HG03432 (cell line): Measurements from ENCODE around the gene MCOLN1.
A peak's percentile ranks its signal among the peaks of the same experiment; 100 is the strongest.

Experiments
- ATAC-seq: cut with Tn5 transposase; IDR thresholded peaks from one replicate; pipeline ENCODE4 v1.9.1; 2021; ENCODE audit warnings: mild to moderate bottlenecking, moderate library complexity; ENCODE audit not compliant: unreplicated experiment

Gene MCOLN1

DNA sequence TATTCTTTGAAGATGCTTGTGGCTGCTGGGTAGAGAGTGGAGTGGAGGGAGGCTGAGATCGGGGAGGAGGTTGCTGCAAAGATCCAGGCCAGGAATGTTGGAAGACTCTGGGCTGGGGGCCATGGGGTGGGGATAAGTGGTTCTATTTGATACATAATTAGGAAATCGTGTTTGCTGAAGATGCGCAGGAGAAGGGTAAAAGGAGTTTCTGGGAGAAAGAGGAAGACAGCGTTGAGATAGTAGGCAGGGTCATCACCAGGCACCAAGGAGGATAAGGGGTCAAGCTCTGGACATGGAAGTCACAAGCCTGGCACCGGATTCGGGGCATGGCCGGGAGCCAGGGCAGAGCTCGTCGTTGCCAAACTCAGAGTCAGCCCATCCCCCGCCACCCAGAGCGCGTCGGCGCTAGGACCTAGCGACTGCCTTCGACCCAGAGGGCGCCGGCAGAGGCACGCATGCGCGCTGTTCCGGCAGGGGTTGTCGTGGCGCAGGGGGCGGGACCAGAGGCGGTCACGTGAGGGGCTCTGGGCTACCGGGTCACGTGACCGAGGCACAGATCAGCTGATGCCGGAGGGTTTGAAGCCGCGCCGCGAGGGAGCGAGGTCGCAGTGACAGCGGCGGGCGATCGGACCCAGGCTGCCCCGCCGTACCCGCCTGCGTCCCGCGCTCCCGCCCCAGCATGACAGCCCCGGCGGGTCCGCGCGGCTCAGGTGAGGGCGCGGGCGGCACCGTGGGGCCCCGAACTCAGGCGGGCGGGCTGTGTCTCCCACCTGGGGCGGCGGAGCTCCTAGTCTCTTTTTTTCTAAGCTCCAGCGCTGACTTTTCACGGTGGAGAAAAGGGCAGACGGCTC is at the start of gene MCOLN1:
Gene MCOLN1 (plus strand): TSS at position 553 of the 851 bp plus-strand sequence. CDS start 127 bp downstream, at position 680.
- peak; percentile 89 for ATAC-seq

DNA sequence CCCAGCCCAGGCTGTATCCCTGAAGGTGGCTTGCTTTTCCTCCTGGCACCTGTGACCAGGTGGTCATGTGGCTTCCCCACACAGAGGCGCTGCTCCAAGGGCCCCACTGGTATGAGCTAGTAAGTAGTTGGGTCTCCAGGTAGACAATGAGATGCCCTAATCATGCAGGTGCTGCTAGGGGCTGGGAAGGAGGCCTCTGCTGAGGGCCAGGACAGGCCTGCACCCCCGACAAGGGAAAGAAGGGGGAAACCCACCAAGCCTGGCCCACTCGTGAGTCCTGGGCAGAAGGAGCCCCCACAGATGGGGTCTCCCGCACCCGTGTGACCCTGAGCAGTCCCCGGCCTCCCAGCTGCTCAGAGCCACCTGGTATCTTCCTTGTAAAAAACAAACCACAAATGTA is 46.8 kb upstream of the MCOLN1 start:
- ATAC-seq: no peak

DNA sequence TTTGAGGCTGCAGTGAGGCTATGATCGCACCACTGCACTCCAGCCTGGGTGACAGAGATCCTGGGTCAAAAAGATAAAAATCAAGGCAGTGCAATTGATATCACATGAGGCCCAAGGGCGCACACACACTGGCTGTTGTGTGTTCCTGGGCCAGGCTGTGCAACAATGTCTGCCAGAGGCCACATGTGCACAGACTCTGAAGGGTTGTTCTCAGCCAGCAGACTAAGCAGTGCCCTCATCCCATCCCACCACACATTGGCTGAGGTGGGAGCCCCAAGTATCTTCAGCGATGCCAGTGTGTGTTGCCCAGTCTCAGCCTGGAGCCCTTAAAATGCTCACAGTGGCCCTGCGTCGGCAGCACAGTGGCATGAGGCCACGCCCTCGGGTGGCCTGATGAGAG is 46.2 kb upstream of the MCOLN1 start:
- no peak for ATAC-seq

GRCh38 chr19:7476777-7477494 is 45.5 kb upstream of the MCOLN1 start:
- ATAC-seq: no peak

DNA sequence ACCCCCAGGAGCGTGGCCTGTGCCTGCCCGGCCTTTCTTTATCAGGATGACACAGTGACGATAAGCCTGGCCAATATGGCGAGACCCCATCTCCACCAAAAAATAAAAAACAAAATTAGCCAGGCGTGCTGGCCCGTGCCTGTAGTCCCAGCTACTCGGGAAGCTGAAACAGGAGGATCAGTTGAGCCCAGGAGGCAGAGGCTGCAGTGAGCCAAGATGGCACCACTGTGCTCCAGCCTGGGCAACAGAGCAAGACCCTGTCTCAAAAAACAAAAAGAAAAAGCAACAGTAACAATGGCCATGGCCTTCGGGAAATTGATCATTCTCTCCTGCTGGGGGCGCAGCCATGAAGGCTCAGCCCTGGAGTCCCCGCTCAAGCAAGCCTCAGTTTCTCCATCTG is 44.7 kb upstream of the MCOLN1 start:
- ATAC-seq: no peak

DNA sequence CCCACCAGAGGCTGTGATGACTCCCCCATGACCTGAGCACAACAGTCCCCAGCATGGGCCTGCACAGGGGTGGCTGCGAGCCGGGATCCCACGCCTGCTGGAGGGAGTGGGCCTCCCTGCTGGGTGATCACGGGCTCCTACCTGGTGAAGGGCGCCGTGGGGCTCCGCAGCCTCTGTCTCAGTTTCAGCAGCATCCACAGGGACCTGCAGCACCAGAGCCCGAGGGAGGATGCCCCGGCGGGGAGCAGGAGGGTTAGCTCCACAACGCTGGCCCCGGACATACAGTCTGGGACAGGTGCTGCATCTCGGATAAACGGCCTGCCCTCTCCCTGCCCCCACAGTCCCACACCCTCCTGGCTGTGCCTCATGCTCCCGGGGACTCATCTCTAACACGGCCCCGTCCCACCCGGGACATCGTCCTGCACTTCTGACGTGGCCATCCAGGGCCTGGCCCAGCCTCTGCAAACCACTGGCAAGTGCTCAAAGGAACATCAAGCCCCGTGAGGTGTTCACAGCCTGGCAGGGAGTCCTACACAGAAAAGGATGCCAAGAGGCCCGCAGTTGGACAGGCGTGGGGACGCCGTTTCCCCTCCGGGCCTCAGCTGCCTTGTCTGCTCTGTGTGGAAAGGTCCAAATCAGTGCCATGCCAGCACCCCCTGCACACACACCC is 44.1 kb upstream of the MCOLN1 start:
- ATAC-seq: no peak

GRCh38 chr19:7478843-7479227 is 43.6 kb upstream of the MCOLN1 start:
- no peak for ATAC-seq

GRCh38 chr19:7480222-7480969 is 42.0 kb upstream of the MCOLN1 start:
- ATAC-seq: no peak

- no peak for ATAC-seq
Measured at GRCh38 chr19:7480970-7481255, 41.5 kb upstream of the MCOLN1 start.

DNA sequence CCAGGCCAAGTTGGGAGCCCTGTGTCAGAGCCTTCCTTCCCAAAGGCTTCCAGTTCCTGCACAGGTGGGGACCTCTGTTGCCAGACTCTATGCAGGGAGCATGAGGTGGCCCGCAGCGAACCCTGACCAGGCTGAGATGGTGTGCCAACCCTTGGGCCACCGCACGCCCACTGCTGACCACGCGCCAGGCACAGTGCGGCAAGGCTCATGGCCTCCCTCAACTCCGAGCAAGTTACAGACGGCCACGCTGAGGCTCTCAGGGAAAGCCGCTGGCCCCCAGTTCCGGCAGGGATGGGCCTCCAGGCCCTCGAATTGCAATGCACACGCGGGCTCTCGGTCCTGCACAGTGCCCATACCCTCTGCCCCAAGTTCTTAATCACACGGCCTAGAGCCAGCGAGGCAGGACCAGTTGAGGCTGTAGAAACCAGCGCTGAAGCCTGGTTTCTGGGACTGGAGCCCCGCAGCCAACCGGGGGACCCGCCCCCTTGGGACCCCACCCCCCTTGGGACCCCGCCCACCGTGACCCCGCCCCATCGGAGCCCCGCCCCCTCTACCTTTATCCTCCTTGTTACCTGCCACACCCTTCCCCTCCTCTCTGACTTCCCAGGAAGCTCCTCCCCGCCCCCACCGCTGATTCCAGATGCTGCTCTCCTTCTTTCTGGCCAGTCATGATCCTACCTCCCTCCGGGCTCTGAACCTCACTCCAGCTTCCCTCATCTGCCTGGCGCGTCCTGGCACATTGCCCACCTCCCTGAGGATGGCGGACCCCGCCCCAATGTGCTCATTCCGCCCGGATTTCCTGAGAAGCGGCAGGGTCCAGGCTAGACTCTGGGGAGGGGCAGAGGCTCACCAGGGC is 39.6 kb upstream of the MCOLN1 start:
- no peak for ATAC-seq

DNA sequence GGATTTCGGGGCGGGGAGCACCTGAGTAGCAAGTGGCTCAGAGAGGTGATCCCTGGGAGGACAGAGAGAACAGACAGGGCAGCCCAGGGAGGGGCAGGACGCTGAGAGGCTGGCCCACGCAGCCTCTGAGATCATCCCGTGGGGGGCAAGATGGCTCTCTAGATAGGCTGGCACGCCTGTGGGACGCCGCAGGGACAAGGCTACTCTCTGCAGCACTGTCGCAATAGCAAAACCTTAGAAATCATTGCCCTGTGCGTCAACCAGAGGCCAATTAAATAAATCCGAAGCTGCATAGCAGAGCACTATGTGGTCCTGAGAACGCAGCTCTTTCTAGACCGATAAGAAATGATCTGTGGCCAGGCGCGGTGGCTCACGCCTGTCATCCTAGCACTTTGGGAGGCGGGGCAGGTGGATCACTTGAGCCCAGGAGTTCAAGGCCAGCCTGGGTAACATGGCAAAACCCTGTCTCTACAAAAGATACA is 38.7 kb upstream of the MCOLN1 start:
- no peak for ATAC-seq

DNA sequence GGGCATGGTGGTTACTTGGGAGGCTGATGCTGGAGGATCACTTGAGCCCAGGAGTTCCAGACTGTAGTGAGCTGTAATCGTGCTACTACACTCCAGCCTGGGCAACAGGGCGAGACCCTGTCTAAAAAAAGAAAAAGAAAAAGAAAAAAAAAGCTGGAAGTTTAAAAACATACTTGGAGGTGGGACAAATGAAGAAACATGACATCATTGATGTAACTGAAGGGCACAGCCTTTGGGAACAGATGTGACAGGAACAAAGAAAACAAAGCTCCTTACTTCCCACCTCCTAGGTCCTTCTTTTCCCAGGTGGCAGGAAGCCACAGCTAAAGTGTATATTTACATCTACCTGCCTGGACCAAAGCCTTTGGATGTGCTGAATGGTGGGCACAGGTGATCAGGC is 35.5 kb upstream of the MCOLN1 start:
- ATAC-seq: no peak

DNA sequence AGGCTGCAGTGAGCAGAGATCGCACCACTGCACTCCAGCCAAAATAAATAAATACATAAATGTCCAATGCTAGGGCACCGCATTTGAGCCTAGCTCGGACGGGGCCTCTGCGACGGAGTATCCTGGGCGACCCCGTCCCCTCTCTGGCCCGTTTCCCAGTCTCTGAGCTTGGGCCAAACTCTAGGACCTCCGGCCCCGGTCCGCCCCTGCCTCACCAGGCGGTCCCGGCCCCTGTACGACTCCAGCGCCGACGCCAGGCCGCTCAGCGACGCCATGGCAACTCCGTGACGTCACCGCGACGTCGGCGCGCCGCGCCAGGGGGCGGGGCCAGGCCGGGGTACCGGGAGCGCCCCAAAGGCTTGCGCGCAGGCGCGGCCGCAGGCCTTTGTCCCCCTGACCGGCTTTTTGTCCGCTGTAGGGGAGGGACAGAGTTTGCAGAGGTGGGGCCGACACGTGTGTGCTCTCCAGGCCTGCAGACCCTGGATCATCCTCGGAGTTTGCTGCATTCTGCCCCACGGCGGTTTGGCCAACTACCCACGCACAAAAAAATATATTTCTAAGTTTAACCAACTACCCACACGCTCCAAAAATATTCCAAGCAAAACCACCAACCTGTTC is 33.6 kb upstream of the MCOLN1 start, which contains the start of gene PEX11G:
Gene PEX11G (minus strand): TSS at position 300 of the 618 bp plus-strand sequence. CDS start 25 bp downstream, at position 275.
- ATAC-seq: peak; percentile 76

GRCh38 chr19:7489609-7490044 is 32.8 kb upstream of the MCOLN1 start:
- ATAC-seq: no peak

DNA sequence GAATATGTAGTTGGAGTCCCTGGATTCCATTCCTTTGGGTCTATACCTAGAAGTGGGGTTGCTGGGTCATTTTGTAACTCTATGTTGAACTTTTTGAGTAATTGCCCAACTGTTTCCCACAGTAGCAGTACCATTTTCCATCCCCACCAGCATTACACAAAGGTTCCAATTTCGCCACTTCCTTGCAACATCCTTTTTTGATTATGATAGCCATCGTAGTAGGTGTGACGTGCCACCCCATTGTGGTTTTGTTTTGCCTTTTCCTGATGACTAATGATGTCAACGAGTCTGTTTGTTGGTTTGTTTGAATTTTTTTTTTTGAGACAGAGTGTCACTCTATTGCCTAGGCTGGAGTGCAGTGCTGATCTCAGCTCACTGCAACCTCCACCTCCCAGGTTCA is 30.3 kb upstream of the MCOLN1 start:
- no peak for ATAC-seq

GRCh38 chr19:7492558-7492957 is 29.9 kb upstream of the MCOLN1 start:
- ATAC-seq: no peak

DNA sequence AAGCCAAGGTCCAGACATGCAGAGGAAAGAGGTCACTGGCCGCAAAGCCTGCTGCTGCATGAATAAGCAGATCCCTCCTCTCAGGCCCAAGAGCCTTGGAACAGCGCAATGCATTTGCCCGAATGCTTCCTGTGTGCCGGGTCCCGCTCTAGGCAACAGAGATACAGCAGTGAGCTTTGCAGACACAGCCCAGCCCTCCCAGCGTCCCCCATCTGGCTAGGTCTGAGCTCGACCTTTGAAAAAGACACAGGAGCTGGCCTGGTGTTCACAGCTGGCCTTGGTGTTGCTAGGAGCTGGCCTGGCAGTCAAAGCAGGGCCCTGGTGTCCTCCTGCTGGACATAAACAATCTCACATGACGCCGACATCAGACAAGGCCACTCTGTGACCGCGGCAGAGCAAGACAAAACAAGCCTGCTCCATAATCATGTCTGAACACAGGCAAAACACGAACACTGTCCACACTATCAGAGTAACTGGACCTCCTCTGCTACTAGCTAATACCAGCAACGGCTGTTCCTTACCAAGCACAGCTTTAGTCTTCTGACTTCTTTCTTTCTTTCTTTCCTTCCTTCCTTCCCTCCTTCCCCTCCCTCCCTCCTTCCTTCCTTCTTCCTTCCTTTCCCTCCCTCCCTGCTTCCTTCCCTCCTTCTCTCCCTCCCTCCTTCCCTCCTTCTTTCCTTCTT is 27.9 kb upstream of the MCOLN1 start:
- ATAC-seq: no peak

- ATAC-seq: no peak
Measured at GRCh38 chr19:7497292-7497691, 25.1 kb upstream of the MCOLN1 start.
